HG03280 (cell line): ENCODE measurements around the gene TCTA.
A peak's percentile ranks its signal among the peaks of the same experiment; 100 is the strongest.
"Not testable (repeated sequence)": the region's sequence is repeated elsewhere in the genome, so short reads cannot be mapped to it uniquely, and the experiment has no call there.

Experiments
- ATAC-seq: cut with Tn5 transposase; IDR thresholded peaks from one replicate; pipeline ENCODE4 v1.9.1; 2021; ENCODE audit warnings: mild to moderate bottlenecking, moderate library complexity; ENCODE audit not compliant: unreplicated experiment

The TCTA gene, protein sequence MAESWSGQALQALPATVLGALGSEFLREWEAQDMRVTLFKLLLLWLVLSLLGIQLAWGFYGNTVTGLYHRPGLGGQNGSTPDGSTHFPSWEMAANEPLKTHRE

DNA sequence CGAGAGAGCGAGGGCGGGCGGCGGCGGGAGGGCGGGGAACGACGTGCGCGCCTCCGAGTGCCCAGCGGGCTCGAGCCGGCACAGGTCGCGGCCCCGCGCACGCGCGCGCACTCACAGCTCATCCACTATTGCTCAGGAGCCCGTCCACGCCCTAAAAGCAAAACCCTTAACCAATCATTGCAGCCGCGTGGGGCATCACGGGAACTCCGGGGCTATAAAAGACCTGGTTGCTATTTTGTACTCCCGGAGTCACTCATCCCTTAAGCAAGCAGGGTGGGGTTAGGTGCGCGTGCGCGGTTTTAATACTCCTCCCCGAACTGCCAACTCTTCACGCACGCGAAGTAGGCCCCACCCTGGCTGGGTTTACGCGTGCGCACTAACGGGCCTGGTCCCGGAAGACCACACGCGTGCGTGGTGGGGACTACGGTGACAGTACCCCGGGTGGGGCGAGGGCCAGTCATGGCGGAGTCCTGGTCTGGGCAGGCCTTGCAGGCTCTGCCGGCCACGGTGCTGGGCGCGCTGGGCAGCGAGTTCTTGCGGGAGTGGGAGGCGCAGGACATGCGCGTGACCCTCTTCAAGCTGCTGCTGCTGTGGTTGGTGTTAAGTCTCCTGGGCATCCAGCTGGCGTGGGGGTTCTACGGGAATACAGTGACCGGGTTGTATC, at the start of gene TCTA, which contains the start of gene RHOA:
TCTA (plus strand) TSS at position 456 of the 664 bp plus-strand sequence; CDS start at position 460, 4 bp downstream.
RHOA (minus strand) TSS at position 9 of the 664 bp plus-strand sequence. CDS start 36,387 bp downstream, outside the sequence.
- ATAC-seq: peak; percentile 86

DNA sequence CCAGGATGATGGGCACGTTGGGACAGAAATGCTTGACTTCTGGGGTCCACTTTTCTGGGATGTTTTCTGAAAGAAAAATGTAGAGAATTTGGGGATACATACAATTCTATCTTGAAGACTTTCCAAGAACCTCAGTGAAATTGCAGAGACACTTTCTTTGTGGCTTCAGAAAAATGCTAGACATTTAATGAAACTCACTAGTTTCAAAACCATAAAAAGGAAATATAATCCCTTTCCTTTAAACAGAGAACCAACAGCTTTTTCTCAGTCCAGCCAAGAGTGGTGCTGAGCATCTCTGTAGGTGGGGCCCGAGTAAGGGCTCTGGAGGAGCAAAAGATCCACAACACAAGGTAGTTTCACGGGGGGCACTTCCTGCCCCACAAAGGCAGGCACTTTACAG, 49.7 kb upstream of the TCTA start:
- no peak for ATAC-seq

DNA sequence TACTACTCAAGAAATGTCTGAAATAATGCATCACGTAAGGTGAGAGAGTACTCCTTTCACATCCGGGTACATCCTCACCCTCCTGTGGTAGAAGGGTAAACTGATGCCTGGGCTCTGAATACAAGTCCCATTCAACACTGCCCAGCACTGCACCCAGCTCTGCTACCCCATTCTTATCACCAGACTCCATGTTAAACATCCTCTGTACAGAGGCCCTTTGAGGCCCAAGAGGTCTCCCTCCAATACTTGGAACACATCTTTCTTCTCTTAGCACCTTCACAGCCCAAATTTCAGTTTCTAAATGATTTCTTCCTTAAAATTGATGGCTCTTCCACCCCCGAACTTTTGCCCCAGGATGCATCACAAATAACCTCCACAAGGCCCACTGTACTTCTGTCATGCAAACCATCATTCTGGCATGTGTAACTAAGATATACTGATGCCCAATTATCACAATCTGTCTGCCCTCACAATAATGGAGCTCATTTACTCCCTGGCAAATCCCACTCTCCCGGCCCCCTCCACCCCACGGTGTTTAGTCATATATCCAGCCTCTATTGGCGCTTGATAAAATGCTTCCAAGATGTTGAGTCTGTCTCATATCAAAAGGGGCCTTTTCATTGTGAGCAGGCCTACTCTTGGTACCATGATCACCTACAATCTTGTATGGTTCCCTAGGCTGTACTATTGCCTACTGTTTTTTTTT, 41.5 kb upstream of the TCTA start:
- ATAC-seq: no peak

DNA sequence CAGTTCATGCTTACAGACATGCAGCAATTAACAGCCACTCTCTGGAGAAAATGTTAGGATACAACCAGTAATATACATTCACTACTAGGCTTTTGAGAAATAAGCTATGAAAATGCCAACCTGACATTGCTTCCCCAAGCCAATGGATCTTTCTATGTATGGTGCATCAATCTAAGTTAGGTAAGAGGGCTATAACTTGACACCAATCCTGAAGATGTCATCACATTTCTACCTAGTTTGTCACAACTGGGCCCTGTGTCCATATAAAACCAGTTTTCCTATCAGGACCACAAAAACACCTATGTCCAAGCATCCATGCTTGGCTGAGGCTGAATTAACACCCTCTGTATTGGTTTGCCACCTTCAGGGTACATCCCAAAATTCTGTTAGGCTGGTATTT, 40.3 kb upstream of the TCTA start:
- ATAC-seq: no peak

DNA sequence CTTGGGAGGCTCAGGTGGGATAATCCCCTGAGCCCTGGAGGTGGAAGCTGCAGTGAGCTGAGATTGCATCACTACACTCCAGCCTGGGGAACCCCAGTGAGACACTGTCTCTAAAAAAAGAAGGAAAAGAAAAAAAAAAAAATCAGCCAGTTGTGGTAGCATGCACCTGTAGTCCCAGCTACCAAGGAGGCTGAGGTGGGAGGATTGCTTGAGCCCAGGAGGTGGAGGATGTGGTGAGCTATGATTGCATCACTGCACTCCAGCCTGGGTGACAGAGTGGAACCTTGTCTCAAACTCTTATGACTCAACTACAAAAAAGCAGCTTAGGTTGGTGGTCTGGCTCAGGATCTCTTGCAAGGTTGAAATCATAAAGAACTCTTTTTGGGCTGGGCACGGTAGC, 34.7 kb upstream of the TCTA start:
- no peak for ATAC-seq

DNA sequence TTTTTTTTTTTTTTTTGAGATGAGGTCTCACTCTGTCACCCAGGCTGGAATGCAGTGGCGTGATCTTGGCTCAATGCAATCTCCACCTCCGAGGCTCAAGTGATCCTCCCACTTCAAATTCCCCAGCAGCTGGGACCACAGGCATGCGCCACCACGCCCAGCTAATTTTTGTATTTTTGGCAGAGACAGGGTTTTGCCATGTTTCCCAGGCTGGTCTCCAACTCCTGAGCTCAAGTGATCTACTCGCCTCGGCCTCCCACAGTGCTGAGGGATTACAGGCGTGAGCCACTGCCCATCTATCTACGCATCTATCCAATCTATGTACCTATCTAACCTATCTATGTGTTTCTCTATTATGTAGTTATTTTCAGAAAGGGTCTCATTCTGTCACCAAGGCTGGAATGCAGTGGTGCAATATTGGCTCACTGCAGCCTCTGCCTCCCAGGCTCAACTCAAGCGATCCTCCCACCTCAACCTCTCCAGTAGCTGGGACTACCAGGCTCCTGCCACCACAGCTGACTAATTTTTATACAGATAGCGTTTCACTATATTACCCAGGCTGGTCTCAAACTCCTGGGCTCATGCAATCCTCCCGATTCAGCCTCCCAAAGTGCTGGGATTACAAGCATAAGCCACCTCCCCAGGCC, 33.9 kb upstream of the TCTA start:
- no peak for ATAC-seq

DNA sequence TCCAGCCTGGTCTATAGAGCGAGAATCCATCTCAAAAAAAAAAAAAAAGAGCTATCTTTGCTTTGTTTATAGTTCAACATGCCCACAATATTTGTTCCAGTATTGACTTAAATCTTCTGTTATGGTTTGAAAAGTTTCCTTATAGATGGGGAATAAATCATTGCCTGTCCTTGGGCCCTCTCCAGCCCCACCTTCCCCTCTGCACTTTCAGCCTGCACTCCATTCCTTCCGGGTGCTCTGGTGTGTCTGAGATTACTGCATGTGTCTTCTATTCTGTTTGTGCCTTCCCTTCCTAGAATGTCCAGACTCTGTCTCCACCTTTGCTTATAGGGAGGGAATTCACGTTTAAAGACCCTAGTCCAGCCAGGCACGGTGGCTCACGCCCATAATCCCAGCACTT, 28.8 kb upstream of the TCTA start:
- no peak for ATAC-seq

DNA sequence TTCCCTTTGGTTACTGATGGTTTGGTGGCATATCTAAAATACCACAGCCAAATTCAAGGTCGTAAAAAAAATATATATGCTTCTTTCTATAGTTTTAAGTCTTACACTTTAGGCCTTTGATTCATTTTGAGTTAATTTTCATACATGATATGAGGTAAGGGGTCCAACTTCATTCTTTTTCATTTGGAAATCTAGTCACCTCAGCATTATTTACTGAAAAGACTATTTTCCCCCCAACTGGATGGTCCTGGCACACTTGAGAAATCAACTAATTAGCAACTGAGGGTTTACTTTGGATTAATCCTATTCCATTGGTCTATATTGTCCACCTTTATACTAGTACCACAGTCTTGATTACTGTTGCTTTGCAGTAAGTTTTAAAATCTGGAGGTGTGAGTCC, 26.6 kb upstream of the TCTA start:
- ATAC-seq: no peak

DNA sequence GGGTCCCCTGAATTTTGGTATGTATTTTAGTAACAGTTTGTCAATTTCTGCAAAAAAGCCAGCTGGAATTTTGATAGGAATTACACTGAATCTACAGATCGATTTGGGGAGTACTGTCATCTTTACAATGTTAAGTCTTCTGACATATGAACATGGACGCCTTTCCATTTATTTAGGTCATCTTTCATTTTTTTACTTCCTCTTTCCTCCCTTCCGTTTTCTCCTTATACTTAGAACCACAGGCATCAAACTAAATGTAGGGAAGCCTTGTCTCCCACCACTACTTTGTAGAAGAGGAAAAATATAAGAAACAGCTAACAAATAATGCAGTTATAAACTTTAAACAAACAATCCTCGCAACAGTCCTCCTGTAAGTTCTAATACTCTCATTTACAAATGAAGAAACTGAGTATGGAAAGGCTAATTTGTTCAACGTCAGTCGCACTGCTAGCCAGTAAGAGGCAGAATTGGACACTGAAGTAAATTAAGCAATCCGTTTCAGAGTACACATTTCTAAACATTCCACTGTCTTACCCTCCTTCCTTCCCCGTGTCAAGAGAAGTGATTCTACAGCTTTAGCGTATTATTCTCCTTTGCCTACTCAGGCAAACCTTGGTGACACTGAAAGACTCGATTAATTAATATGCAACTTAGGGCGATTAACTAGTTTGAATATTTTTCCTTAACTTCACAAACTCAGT, 26.0 kb upstream of the TCTA start:
- no peak for ATAC-seq

DNA sequence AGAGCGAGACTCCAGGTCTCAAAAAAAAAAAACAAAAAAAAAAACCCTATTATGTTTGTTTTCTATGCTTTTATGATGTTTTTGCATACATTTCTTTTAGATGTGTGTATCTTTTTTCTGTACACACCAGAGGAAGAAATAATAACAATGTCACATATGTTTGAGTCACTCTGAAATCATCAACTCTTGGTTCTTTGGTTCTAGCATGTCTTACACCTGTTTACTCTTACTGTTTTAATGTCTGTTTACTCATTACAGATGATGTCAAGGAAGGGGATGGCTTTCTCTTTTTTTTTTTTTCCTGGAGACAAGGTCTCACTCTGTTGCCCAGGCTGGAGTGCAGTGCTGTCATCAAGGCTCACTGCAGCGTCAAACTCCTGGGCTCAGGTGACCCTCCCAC, 24.5 kb upstream of the TCTA start:
- ATAC-seq: no peak

DNA sequence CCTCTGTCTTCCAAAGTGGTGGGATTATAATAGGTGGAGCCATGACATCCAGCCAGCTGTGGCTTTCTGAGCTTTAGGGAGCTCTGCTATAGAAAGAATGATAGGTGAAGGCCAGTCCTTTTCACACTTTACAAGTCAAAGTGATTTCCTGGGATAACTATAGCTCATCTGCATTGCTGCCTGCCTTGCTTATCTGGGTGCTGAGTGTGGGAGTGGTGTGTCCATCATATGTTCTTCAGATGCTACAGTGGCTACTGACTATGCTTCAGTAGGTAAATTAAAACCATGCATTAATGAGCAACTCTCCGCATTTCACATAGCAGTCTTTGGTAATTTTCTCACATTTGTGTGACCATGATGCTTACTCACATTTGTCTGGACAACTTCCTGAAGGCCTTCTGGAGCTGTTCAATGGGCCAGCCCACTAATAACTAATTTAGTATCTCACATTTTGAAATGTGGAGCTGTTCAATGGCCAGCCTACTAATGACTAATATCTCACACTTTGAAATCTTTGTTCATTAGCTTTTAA, 23.9 kb upstream of the TCTA start:
- ATAC-seq: no peak

DNA sequence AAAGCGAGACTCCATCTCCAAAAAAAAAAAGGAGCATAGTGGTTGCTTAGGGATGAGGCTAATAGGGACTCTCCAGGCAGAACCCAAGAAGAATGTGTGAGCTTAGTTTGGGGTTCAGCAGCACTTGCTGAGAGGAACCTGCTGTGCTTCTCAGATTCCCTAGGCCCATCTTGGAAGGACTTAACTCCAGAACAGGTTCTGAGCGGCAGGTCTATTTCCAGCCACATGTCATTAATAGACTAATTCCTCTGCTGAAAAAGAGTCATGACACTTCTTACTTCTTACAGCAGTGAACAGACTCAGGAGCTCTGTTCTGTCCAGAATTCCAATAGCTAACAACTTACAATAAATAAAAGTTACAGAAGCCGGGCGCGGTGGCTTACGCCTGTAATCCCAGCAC, 22.9 kb upstream of the TCTA start:
- no peak for ATAC-seq

DNA sequence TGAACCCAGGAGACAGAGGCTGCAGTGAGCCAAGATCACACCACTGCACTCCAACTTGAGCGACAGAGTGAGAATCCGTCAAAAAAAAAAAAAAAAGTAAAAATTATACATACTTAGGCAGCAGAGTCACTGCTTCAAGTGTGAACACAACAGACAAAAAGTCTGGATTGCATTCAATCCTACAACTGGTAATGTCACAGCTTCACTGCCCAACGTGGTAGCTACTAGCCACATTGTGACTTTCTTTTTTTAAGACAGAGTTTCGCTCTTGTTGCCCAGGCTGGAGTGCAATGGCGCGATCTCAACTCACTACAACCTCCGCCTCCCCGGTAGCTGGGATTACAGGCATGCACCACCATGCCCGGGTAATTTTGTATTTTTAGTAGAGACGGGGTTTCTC, 20.9 kb upstream of the TCTA start:
- not testable (repeated sequence) for ATAC-seq

DNA sequence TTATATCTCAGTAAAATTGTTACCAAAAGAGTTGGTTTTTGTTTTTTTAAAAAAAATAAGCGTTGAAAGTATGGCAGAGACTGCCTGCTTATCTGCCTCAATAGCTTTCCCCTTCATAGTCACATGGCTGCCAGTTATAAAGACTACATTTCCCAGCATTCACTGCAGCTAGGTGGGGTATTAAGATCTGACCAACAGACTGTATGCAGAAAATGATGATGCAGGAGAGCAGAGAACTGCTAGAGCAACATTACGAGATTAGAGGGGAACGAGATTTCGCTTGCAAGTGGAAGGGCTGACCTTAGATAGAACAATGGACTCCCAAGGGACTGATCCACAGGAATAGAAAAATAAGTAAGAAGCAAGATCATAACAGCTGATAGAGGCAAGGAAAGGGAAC, 14.8 kb upstream of the TCTA start:
- no peak for ATAC-seq

DNA sequence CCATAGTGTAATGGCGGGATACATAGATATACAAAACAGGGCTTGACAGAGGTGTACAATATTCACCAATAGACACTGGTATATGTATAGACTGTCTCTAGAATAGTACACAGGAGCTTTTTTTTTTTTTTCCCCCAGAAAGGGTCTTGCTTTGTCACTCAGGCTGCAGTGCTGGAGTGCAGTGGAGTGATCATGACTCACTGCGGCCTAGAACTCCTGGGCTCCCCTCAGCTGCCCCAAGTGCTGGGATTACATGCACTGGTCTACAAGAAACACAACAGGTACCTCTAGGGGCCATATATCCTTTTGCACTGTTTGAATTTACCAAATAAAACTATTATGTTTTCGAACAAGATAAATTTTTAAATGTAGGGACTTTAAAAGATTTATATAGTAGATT, 12.8 kb upstream of the TCTA start:
- ATAC-seq: no peak

DNA sequence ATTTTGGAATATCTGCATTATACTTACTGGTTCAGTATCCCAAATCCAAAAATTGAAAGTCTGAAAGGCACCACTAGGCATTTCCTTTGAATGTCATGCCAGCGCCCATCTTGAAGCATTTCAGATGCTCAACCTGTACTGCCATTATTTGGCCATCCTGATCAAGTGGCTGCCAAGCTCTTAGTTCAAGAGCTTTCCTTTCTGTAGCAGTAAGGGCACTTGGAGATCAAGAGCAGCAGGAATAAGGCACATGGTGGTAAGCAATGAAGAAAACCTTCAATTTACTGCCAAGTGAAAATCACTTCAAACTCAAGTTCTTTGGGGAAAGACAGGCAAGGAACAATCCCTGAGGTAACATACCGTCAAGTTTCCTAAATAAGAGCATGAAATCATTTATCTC, 10.5 kb upstream of the TCTA start:
- ATAC-seq: no peak

DNA sequence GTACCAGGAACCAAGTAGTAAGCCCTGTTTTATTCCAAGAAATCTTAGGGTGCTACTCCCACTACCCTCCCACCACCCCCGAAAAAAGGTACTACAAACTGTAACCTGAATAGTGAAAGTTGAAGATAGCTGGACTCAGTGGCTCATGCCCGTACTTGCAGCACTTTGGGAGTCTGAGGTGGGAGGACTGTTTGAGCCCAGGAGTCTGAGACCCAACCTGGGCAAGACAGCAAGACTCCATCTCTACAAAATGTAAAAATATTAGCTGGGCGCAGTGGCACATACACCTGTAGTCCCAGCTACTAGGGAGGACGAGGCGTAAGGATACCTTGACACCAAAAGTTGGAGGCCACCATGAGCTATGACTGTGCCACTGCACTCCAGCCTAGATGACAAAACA, 8.3 kb upstream of the TCTA start:
- no peak for ATAC-seq

DNA sequence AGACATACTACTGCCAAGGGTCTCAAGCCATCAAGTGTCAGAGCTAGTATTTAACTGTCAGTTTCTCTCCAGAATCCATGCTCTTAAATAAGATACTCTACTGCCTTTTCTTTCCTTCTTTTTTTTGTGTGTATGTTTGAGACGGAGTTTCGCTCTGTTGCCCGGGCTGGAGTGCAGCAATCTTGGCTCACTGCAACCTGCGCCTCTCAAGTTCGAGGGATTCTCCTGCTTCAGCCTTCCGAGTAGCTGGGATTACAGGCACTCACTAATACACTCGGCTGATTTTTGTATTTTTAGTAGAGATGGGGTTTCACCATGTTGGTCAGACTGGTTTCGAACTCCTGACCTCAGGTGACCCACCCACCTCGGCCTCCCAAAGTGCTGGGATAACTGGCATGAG, 6.7 kb upstream of the TCTA start:
- not testable (repeated sequence) for ATAC-seq

DNA sequence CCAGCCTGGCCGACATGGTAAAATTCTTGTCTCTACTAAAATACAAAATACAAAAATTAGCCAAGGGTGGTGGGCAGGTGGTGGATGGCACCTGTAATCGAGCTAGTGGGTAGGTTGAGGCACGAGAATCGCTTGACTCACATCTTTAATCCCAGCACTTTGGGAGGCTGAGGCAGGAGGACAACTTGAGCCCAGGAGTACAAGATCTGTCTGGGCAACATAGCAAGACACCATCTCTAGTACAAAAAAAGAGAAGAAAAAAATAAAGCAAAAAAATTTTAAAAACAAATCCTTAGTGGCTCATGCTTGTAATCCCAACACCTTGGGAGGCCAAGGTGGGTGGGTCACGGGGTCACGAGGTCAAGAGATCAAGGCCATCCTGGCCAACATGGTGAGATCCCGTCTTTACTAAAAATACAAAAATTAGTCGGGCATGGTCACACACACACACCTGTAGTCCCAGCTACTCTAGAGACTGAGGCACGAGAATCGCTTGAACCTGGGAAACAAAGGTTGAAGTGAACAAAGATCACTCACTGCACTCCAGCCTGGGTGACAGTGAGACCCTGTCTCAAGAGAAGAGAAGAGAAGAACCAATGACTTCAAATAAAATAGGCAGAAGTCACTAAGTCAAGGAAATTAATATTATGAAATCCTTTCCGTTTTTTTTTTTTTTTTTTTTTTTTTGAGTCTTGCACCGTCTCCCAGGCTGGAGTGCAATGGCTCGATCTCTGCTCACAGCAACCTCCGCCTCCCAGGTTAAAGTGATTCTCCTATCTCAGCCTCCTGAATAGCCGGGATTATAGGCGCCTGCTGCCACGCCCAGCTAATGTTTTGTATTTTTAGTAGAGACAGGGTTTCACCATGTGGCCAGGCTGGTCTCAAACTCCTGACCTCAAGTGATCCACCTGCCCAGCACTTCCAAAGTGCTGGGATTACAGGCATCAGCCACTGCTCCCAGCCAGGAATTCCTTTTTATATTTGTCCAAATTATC, 5.4 kb upstream of the TCTA start:
- ATAC-seq: no peak
